Colonic mucosa (tissue), 4 donors: ENCODE measurements around the gene CCDC192. TPM values are rescaled to one million over a fixed set of nuclear protein-coding genes. Genes with fewer than 3 reads are reported as not detected.

Experiments used
- DNase-seq: peaks from one replicate; pipeline ENCODE4 v3.0.0-alpha.2; 2020
- H3K27ac ChIP-seq: fragments of 200-600 bp; one replicate; pipeline ENCODE4 v1.8.0; 2021
- H3K27me3 ChIP-seq: fragments of 200-600 bp; one replicate; pipeline ENCODE4 v1.8.0; 2021
- H3K36me3 ChIP-seq: fragments of 200-600 bp; one replicate; pipeline ENCODE4 v1.8.0; 2021
- H3K4me1 ChIP-seq: fragments of 200-600 bp; one replicate; pipeline ENCODE4 v1.8.0; 2021; ENCODE audit warnings: mild to moderate bottlenecking
- H3K4me3 ChIP-seq: fragments of 200-600 bp; one replicate; pipeline ENCODE4 v1.8.0; 2021
- H3K9ac ChIP-seq, 2 donors: one replicate each; pipeline ENCODE4 v1.7.0; 2013; ENCODE audit warnings: control low read depth in 2 of 2, low read depth in 2 of 2, low read length in 2 of 2
- H3K9me3 ChIP-seq: fragments of 200-600 bp; one replicate; pipeline ENCODE4 v1.8.0; 2021
- CTCF ChIP-seq: fragments of 200-600 bp; IDR thresholded peaks from one replicate; pipeline ENCODE4 v1.8.0; 2022; ENCODE audit warnings: antibody characterized with exemption, mild to moderate bottlenecking
- intact Hi-C: fragments of 100-400 bp; cut with DNase I; formaldehyde crosslinking; loops from one replicate; pipeline ENCODE4 v1.14.1; 2022
- total RNA-seq, 2 donors: library from RNA; stranded (reverse); fragmentation: NEBNext Ultra II Directional in 1 of 2; extraction: Animal tissue kit (Norgen Biotek cat#: 25700) in 1 of 2; gene quantifications; one replicate each; pipeline ENCODE4 v1.2.1, GENCODE V29; 2021
- donor health status: healthy.
- donor health status: DM: no; HTN: no; CAD: no.
- donor health status: DM: no; HTN: no; CAD: no.

CCDC192 gene
- total RNA-seq, 2 donors from 2014 or later: not detected

GRCh38 chr5:127916885-127917573 is 213.8 kb downstream of the CCDC192 start:
- no peak for DNase-seq
- Histone ChIP-seq H3K9ac (peak overlapping the region in 1 of 2 donors; percentile 21), H3K27me3 (no peaks in the 10 kb centered on the region), H3K4me3 (no peak overlapping the region), H3K36me3 (no peaks in the 10 kb centered on the region), H3K9me3 (no peaks in the 10 kb centered on the region), H3K27ac (peak overlapping the region; percentile 56), H3K4me1 (peaks cover 4% of the 10 kb centered on the region)
- TF ChIP-seq CTCF: no peak
- intact Hi-C loops: no loop called here

GRCh38 chr5:127919006-127919796 is 216.0 kb downstream of the CCDC192 start:
- Histone ChIP-seq H3K4me3 (no peak overlapping the region), H3K27ac (no peak overlapping the region), H3K36me3 (no peaks in the 10 kb centered on the region), H3K9ac (no peak overlapping the region), H3K9me3 (no peaks in the 10 kb centered on the region), H3K4me1 (peaks cover 4% of the 10 kb centered on the region), H3K27me3 (no peaks in the 10 kb centered on the region)
- no peak for DNase-seq
- intact Hi-C loops: no loop called here
- TF ChIP-seq CTCF: no peak

GRCh38 chr5:127919818-127920217 is 216.6 kb downstream of the CCDC192 start:
- H3K9me3 ChIP-seq: no peaks in the 10 kb centered on the region
- H3K36me3 ChIP-seq: no peaks in the 10 kb centered on the region
- no peaks in the 10 kb centered on the region for H3K27me3 ChIP-seq
- DNase-seq: no peak
- no peak overlapping the region for H3K27ac ChIP-seq
- H3K4me3 ChIP-seq: no peak overlapping the region
- no peak for TF ChIP-seq CTCF
- intact Hi-C loops: no loop called here
- H3K4me1 ChIP-seq: peaks cover 4% of the 10 kb centered on the region
- H3K9ac ChIP-seq: no peak overlapping the region

- no peak overlapping the region for H3K27ac ChIP-seq
- DNase-seq: no peak
- no peak for TF ChIP-seq CTCF
- peaks cover 4% of the 10 kb centered on the region for H3K4me1 ChIP-seq
- no peaks in the 10 kb centered on the region for H3K27me3 ChIP-seq
- H3K9ac ChIP-seq: no peak overlapping the region
- intact Hi-C loops: no loop called here
- no peaks in the 10 kb centered on the region for H3K9me3 ChIP-seq
- H3K36me3 ChIP-seq: no peaks in the 10 kb centered on the region
- H3K4me3 ChIP-seq: no peak overlapping the region
Observed at GRCh38 chr5:127920936-127921335, 217.7 kb downstream of the CCDC192 start.

- TF ChIP-seq CTCF: no peak
- intact Hi-C loops: no loop called here
- no peak overlapping the region for H3K4me3 ChIP-seq
- H3K9me3 ChIP-seq: no peaks in the 10 kb centered on the region
- H3K9ac ChIP-seq: no peak overlapping the region
- peak; percentile 12 for DNase-seq
- no peaks in the 10 kb centered on the region for H3K4me1 ChIP-seq
- H3K36me3 ChIP-seq: no peaks in the 10 kb centered on the region
- H3K27me3 ChIP-seq: no peaks in the 10 kb centered on the region
- no peak overlapping the region for H3K27ac ChIP-seq
Observed at GRCh38 chr5:127922603-127923002, 219.4 kb downstream of the CCDC192 start.
